GM19397 (cell line): Measurements from ENCODE around the gene RRAGD.

Experiments used
- ATAC-seq: cut with Tn5 transposase; IDR thresholded peaks from one replicate; pipeline ENCODE4 v1.9.1; 2021; ENCODE audit warnings: mild to moderate bottlenecking, moderate library complexity; ENCODE audit not compliant: unreplicated experiment

Gene RRAGD

GRCh38 chr6:89350281-89350966, 61.6 kb downstream of the RRAGD start:
- ATAC-seq: peak; percentile 27

GRCh38 chr6:89348372-89348771, 63.7 kb downstream of the RRAGD start:
- no peak for ATAC-seq

DNA sequence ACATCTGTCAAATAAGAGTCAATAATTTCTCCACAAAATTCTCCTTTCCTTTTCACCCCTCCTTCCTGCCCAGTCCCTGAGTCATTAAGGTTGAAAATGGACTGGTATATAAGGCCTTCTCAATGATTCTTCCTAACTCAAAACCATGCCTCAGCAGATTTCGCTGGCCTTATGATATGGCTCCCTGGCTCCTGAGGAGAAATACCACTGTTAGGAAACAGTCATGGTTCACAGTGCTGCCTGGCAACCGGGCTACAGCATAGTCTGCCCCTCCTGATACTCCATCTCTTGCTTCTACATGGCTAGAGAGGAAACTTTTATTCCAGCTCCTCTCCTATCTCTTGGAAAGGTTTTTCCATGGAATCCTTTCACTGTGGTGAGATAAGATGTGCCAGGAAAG, 64.2 kb downstream of the RRAGD start:
- no peak for ATAC-seq

DNA sequence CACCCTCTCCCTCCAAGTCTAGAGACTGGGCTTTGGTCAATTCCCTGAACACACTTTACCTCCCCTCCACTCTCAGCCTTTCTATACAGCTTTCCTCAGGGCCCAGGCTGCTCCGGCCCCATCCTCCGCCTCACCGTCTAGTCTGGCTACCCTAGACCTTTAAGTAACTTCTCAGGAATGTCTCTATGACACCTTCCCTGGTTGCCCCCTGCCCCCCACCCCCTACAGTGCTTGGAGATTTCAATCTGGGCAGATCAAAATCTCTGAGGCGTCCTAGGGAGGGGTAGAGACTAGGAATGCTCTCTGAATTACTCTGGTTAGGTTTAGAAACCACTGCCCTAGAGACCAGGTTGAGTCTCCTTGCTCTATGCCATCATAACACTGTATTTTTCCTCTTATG, 65.6 kb downstream of the RRAGD start:
- ATAC-seq: no peak

GRCh38 chr6:89339565-89339964, 72.5 kb downstream of the RRAGD start:
- no peak for ATAC-seq

DNA sequence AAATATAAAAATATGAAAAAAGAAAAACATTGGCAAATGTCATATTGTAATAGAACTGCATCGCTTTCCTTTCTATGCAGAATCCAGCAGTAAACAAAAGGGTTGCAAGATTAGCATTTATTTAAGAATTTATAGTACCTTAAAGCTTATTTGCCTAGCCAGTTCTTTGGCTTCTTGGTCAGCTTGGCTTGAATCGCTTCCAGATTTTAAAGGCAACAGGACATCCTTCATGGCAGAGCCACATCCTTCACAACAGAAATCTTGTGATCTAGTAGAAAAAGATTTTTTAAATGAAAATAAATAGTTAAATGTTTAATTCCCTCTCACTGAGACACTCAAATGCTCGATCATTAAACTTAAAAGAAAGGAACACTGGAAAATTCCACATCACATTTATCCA, 76.9 kb downstream of the RRAGD start:
- no peak for ATAC-seq

DNA sequence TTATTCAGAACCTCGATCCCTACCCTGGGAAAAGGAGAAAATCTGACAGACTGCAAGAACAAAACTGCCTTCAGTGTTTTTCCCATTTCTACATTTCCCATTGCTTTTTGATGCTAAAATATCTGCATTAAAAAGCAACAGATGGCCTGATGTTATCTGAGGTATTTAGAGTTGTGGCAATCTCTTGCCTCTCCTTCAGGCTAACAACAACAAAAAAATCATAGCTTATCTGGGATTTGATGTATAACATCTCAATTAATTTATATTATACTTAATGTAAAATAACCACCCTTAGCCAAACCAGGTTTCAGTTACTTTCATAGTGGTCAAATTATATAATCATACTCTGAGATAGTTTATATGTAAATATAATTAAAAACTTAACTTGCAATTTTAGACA, 81.2 kb downstream of the RRAGD start:
- no peak for ATAC-seq

- ATAC-seq: no peak
Observed at GRCh38 chr6:89328976-89329375, 83.1 kb downstream of the RRAGD start.

DNA sequence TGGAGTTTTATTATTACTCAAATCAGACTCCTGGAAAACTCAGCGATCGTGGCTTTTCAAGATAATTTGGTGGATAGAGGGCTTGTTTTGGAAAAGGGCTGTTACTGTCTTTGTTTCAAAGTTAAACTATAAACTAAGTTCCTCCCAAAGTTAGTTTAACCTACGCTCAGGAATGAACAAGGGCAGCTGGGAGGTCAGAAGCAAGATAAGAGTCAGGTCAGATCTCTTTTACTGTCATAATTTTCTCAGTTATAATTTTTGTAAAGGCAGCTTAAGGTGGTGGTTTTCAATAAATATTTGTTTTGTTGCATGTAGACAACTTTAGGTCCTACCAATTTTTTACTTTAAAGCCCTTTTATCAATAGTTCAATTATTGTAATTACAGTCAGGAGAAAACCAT, 87.8 kb downstream of the RRAGD start:
- ATAC-seq: no peak

GRCh38 chr6:89323511-89323971, 88.5 kb downstream of the RRAGD start:
- no peak for ATAC-seq

GRCh38 chr6:89321131-89321970, 90.7 kb downstream of the RRAGD start:
- ATAC-seq: no peak

DNA sequence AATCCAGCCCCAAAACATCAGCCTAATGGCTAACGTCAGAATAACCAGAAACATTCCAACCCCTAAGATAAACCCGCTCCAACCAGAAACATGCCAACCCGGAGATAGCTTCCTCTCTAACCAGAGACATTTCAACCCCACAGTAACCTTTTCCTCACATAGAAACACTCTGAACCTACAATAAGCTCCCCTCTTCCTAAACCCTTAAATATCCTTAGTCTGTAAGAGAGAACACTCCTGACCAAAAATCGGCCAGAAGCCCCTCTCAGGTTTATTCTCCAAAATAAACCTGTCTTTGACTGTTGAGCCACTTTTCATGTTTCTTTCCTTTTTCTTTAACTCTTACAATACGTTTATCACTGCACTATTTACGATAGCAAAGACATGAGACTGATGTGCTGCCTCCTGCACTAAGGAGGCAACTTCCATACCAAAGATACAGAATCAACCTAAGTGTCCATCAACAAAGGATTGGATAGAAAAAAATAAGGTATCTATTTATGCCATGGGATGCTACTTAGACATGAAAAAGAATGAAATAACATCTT, 92.0 kb downstream of the RRAGD start:
- no peak for ATAC-seq

DNA sequence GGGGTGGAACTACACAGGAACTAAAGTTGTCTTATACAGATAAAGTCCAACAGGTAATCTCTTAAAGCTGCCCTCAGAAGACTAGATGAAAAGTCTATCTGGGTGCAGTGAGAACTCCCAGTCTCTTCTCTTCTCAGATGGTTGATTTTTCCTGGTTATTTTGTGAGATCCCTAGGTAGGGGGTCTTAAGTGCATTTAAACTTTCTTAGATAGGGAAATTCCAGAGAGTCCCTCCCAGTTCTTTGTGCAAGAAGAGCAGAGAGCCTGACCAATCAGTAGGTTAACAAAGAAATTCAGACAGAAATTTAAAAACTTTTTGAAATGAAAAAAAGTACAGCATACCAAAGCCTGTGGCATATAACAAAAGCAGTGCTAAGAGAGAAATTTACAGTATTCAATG, 95.0 kb downstream of the RRAGD start:
- no peak for ATAC-seq

DNA sequence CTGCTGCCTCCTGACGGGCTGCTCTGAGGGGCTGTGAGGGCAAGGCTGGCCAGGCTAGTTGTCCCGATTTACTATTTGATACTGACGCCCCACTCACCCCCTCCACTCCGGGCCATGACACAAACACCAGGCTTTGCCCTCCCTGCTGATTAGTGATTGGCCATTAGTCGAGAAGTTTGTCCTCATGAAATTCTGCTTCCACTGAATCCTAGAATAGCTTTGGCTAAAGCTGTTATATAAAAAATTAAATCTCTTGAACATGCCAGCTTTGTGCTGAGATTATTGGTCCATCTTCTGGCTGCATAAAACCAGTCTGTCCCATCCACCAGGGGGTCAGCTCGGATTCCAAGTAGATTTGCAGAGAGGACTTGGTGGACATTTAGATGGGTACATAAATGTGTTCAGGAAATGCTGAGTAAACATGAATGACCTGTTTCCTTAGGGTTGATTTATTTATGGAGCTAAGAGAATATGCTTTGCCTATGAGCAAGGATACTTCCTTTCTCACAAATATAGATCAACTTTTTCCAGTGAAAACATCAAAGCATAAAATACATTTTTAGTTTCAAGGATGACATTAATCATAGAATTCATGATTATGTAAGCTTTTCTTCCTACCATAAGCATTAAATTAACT, 96.7 kb downstream of the RRAGD start, which contains the start of gene GABRR2:
Gene GABRR2 (minus strand): TSS at position 51 of the 637 bp plus-strand sequence. CDS start 134 bp downstream, outside the sequence.
- ATAC-seq: no peak

DNA sequence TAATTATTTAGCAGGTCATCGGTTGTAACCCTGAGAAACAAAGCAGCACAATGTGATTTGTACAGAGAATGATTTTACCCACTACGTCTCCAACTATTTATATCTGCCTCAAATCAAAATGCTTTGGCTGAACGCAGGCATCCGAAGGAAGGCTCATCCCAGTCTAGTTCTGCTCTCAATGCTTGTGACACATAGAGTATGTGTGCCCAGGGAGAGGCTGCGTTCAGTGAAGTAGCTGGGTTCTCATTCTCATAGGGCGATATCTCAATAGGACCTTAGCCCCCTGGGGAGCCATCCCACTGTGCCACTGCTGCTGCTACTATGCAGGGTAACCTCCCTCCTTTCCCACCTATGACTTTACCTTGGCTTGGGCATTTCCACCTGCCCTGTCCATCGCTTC, 97.4 kb downstream of the RRAGD start:
- ATAC-seq: no peak
